H1 (cell line): ENCODE results near the gene WNT7A. TPM values are rescaled to one million over a fixed set of nuclear protein-coding genes. Genes with fewer than 3 reads are reported as not detected.

Source experiments
- CTCF ChIA-PET: fragments of 300-600 bp; sonication (Branson Sonifier 250); formaldehyde crosslinking; loops from one replicate; lab custom pipeline; 2021; ENCODE audit not compliant: partially characterized antibody; lab: Charles Lee
- POLR2A ChIA-PET: fragments of 300-600 bp; sonication (Branson Sonifier 250); formaldehyde crosslinking; loops from one replicate; lab custom pipeline; 2021; ENCODE audit warnings: inconsistent platforms; ENCODE audit not compliant: partially characterized antibody; lab: Charles Lee
- DNase-seq, 2 experiments: peaks; one replicate each; pipeline versions ENCODE4 v3.0.0 to v3.0.0-alpha.2; 2010 to 2022; ENCODE audit warnings: low spot score in 2 of 2, low read depth in 1 of 2, mixed read lengths in 1 of 2
- FAIRE-seq: peaks from 2 replicates; lab custom pipeline; 2011; peaks lifted over from hg19 to GRCh38; lab: Jason Lieb, UNC
- H2AFZ ChIP-seq: 2 replicates; pipeline ENCODE4 v1.8.1; 2012; ENCODE audit warnings: low read length, inconsistent platforms
- H2AK5ac ChIP-seq: 2 replicates; pipeline ENCODE4 v1.6.1; 2013; ENCODE audit warnings: low read depth, low read length
- H2BK120ac ChIP-seq: replicated peaks from 2 replicates; pipeline ENCODE3; 2013; ENCODE audit warnings: low read depth, low read length, inconsistent platforms
- H2BK12ac ChIP-seq: 2 replicates; pipeline ENCODE4 v1.6.1; 2013; ENCODE audit warnings: low read depth, low read length
- H2BK15ac ChIP-seq: 2 replicates; pipeline ENCODE4 v1.6.1; 2013; ENCODE audit warnings: low read length
- H2BK20ac ChIP-seq: 2 replicates; pipeline ENCODE4 v1.6.1; 2013; ENCODE audit warnings: low read length
- H2BK5ac ChIP-seq: 2 replicates; pipeline ENCODE4 v1.6.1; 2013; ENCODE audit warnings: low read depth, low read length
- H3K14ac ChIP-seq: 2 replicates; pipeline ENCODE4 v1.6.1; 2013; ENCODE audit warnings: inconsistent platforms; ENCODE audit not compliant: insufficient read length
- H3K18ac ChIP-seq: 2 replicates; pipeline ENCODE4 v1.6.1; 2013; ENCODE audit warnings: low read length; ENCODE audit errors: extremely low read depth
- H3K23ac ChIP-seq: 2 replicates; pipeline ENCODE4 v1.6.1; 2013; ENCODE audit warnings: inconsistent platforms; ENCODE audit not compliant: insufficient read length
- H3K23me2 ChIP-seq: 2 replicates; pipeline ENCODE4 v1.6.1; 2013; ENCODE audit warnings: low read depth, low read length
- H3K27ac ChIP-seq: 2 replicates; pipeline ENCODE4 v1.6.1; 2011; ENCODE audit warnings: low read depth, low read length, inconsistent platforms
- H3K27me3 ChIP-seq, 4 experiments: replicated peaks in 1 of 4; 1 replicate in 1 of 4; 2 replicates in 3 of 4; pipeline versions ENCODE4 v1.6.1 to v1.8.1; 2011 to 2013; ENCODE audit warnings: low read length in 3 of 4, mild to moderate bottlenecking in 3 of 4, inconsistent platforms in 2 of 4, mixed read lengths in 2 of 4, moderate library complexity in 1 of 4; ENCODE audit not compliant: control insufficient read depth in 3 of 4, insufficient read depth in 3 of 4; ENCODE audit errors: extremely low read depth in 1 of 4
- H3K36me3 ChIP-seq, 4 experiments: 2 replicates each; pipeline versions ENCODE4 v1.6.1 to v1.8.1; 2011 to 2013; ENCODE audit warnings: mild to moderate bottlenecking in 4 of 4, low read length in 3 of 4, moderate library complexity in 2 of 4, control low read depth in 1 of 4, inconsistent platforms in 1 of 4; ENCODE audit not compliant: insufficient read depth in 4 of 4, control insufficient read depth in 2 of 4
- H3K4ac ChIP-seq: replicated peaks from 2 replicates; pipeline ENCODE3; 2013; ENCODE audit warnings: low read length, low read depth, mixed read lengths, inconsistent platforms; ENCODE audit not compliant: insufficient read length
- H3K4me1 ChIP-seq, 4 experiments: replicated peaks in 1 of 4; 1 replicate in 1 of 4; 2 replicates in 3 of 4; pipeline versions ENCODE4 v1.6.1 to v1.8.1; 2011 to 2013; ENCODE audit warnings: low read length in 3 of 4, inconsistent platforms in 2 of 4, mixed read lengths in 1 of 4; ENCODE audit not compliant: insufficient read depth in 4 of 4, control insufficient read depth in 3 of 4
- H3K4me2 ChIP-seq, 2 experiments: 2 replicates each; pipeline versions ENCODE4 v1.6.1 to v1.8.1; 2011 to 2013; ENCODE audit warnings: low read depth in 2 of 2, low read length in 2 of 2, control low read depth in 1 of 2, inconsistent platforms in 1 of 2, mild to moderate bottlenecking in 1 of 2; ENCODE audit not compliant: insufficient read depth in 1 of 2
- H3K4me3 ChIP-seq, 4 experiments: fragments of 200-600, 300-600 bp in 1 of 4; sonication (generic), shearing (Covaris generic), sonication (Bioruptor Twin) in 1 of 4; 2 replicates each; pipeline versions ENCODE4 v1.5.1 to v1.8.1; 2011 to 2016; ENCODE audit warnings: low read length in 4 of 4, low read depth in 3 of 4, control low read depth in 2 of 4, inconsistent platforms in 2 of 4, mild to moderate bottlenecking in 2 of 4, mixed read lengths in 1 of 4, moderate library complexity in 1 of 4; ENCODE audit not compliant: insufficient read depth in 2 of 4; ENCODE audit errors: extremely low read depth in 1 of 4
- H3K56ac ChIP-seq: replicated peaks from 2 replicates; pipeline ENCODE3; 2013; ENCODE audit warnings: low read depth, mild to moderate bottlenecking, mixed read lengths, low read length, inconsistent platforms; ENCODE audit not compliant: insufficient read length
- H3K79me1 ChIP-seq: 2 replicates; pipeline ENCODE4 v1.6.1; 2013; ENCODE audit warnings: low read depth, low read length, control low read depth
- H3K79me2 ChIP-seq, 2 experiments: 2 replicates each; pipeline versions ENCODE4 v1.6.1 to v1.8.1; 2012 to 2013; ENCODE audit warnings: low read length in 2 of 2, mild to moderate bottlenecking in 2 of 2, inconsistent platforms in 1 of 2; ENCODE audit not compliant: insufficient read depth in 2 of 2, control insufficient read depth in 1 of 2
- H3K9ac ChIP-seq, 4 experiments: replicated peaks in 1 of 4; 1 replicate in 1 of 4; 2 replicates in 3 of 4; pipeline versions ENCODE4 v1.6.1 to v1.8.1; 2011 to 2013; ENCODE audit warnings: low read depth in 3 of 4, low read length in 3 of 4, control low read depth in 2 of 4, mild to moderate bottlenecking in 2 of 4, moderate library complexity in 2 of 4, inconsistent platforms in 1 of 4; ENCODE audit errors: extremely low read depth in 1 of 4
- H3K9me3 ChIP-seq, 2 experiments: 2 replicates each; pipeline versions ENCODE4 v1.6.1 to v1.8.1; 2012 to 2013; ENCODE audit warnings: mild to moderate bottlenecking in 2 of 2, moderate library complexity in 2 of 2, control low read depth in 1 of 2, inconsistent platforms in 1 of 2, low read depth in 1 of 2, low read length in 1 of 2, mixed read lengths in 1 of 2; ENCODE audit not compliant: insufficient read depth in 2 of 2
- H4K20me1 ChIP-seq, 2 experiments: replicated peaks in 1 of 2; 2 replicates each; pipeline versions ENCODE3 to v1.8.1; 2011 to 2013; ENCODE audit warnings: inconsistent platforms in 2 of 2, low read length in 2 of 2, mild to moderate bottlenecking in 1 of 2; ENCODE audit not compliant: insufficient read depth in 2 of 2, control insufficient read depth in 1 of 2
- H4K5ac ChIP-seq: 2 replicates; pipeline ENCODE4 v1.6.1; 2013; ENCODE audit warnings: low read length, low read depth, mixed read lengths, inconsistent platforms; ENCODE audit not compliant: insufficient read length
- H4K8ac ChIP-seq: 2 replicates; pipeline ENCODE4 v1.8.0; 2013; ENCODE audit warnings: mild to moderate bottlenecking, moderate library complexity, low read length, inconsistent platforms; ENCODE audit not compliant: insufficient read depth; ENCODE audit errors: extremely low read depth
- H4K91ac ChIP-seq: replicated peaks from 2 replicates; pipeline ENCODE3; 2013; ENCODE audit warnings: low read length, mixed read lengths, inconsistent platforms; ENCODE audit not compliant: insufficient read length
- CTBP2 ChIP-seq: IDR thresholded peaks from 2 replicates; pipeline ENCODE4 v1.7.0; 2011; ENCODE audit warnings: borderline replicate concordance, mild to moderate bottlenecking, moderate library complexity, mixed read lengths, low read length; ENCODE audit not compliant: insufficient read depth, insufficient read length
- GABPA ChIP-seq: IDR thresholded peaks from 2 replicates; pipeline ENCODE4 v1.6.1; 2011; ENCODE audit warnings: mild to moderate bottlenecking, low read length, moderate library complexity, borderline replicate concordance; ENCODE audit not compliant: insufficient read depth
- JUND ChIP-seq: IDR thresholded peaks from 2 replicates; pipeline ENCODE4 v1.6.1; 2011; ENCODE audit warnings: mild to moderate bottlenecking, improper control_type of control experiment, low read length
- KDM1A ChIP-seq: fragments of 200-600, 300-600 bp; sonication (generic); IDR thresholded peaks from 2 replicates; pipeline ENCODE4 v1.7.1; 2016; ENCODE audit warnings: mild to moderate bottlenecking, low read length, borderline replicate concordance
- WGBS, 2 experiments: shearing (Covaris generic) in 1 of 2; methylation state at CpG; one replicate each; pipeline versions ENCODE4 v1.1.6 to v1.1.7; 2013 to 2015; ENCODE audit warnings: low lambda C conversion rate in 2 of 2, mixed read lengths in 2 of 2, inconsistent platforms in 1 of 2, low coverage in 1 of 2, missing lambda C conversion rate in 1 of 2; ENCODE audit not compliant: insufficient replicate concordance in 2 of 2, insufficient coverage in 1 of 2, insufficient read length in 1 of 2; ENCODE audit errors: extremely low coverage in 1 of 2, missing lambda C conversion rate in 1 of 2; 5-methylcytosine and 5-hydroxymethylcytosine counted together
- polyA plus RNA-seq, 7 experiments: library from polyadenylated mRNA; depleted of rRNA in 3 of 7; stranded (reverse) in 5 of 7; unstranded in 2 of 7; fragments of >200 nt in 5 of 7; fragments of 200-250 nt in 2 of 7; gene quantifications; 1 replicate in 5 of 7; 2 replicates in 1 of 7; 4 replicates in 1 of 7; pipeline versions ENCODE4 v1.2.1 to v1.2.3, GENCODE V29; 2011 to 2013; ENCODE audit warnings: missing spikeins in 2 of 7, mixed read lengths in 2 of 7
- total RNA-seq: library from RNA; stranded (reverse); fragmentation: NEBNext Ultra II Directional; extraction: Animal tissue kit (Norgen Biotek cat#: 25700); gene quantifications from 2 replicates; pipeline ENCODE4 v1.2.1, GENCODE V29; 2021
- TF ChIP-seq, protein P1 (sequence below): IDR thresholded peaks from 2 replicates; pipeline ENCODE4 v1.6.1; 2012; ENCODE audit warnings: inconsistent platforms

The WNT7A gene
- total and polyA plus RNA-seq, 2 of the 8 experiments (the other 6 are each of a cell fraction or from before 2014, with no cell fraction given), result 0.02 TPM; not detected in 1

DNA sequence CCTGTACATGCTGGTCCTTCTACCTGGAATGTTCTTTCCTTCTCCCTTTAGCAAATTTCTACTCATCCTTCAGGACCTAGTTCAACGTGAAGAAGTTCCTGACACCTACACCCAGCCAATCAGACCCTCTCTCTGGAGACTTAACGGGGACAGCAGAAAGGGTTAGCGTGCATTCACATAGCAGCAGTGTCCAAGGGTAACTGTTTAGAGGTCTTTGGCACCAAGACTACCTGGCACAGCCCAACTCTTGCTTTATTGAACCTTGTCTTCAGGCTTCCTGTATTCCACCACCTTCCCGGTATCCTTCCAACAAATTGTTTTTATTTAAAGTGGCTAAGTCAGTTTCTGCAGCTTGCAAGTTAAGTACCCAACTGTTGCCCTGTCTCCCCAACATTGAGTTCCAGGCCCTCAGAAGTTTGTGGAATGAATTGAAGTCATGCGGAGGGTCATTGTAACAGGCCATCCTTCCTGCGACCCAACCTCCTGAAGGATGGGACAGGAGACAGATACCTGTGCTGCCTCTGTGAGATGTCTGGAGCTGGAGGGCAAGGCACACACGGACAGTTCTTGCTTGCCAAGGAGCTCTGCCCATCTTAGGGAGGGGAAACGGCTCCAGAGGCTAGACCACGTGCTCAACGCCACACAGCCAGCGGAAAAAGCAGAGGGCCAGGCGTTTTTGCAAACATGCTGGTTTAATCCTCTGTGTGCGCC is 14.4 kb upstream of the WNT7A start:
- H3K4me2 ChIP-seq, result peak overlapping the region; percentile 77 to 93
- no peaks in the 10 kb centered on the region for H3K36me3 ChIP-seq
- no peak overlapping the region for H3K56ac ChIP-seq
- peaks cover 8% of the 10 kb centered on the region; the same call in 1 of the 2 replicates for H3K23me2 ChIP-seq
- peak overlapping the region; percentile 86; the same call in 1 of the 2 replicates for H2AFZ ChIP-seq
- no peaks in the 10 kb centered on the region for H3K79me1 ChIP-seq
- H3K4ac ChIP-seq, result no peak overlapping the region
- H4K20me1 ChIP-seq, result peaks cover 0 to 2% of the 10 kb centered on the region in 2 experiments
- TF ChIP-seq GABPA, result no peak
- no peak for TF ChIP-seq CTBP2
- TF ChIP-seq JUND, result no peak
- TF ChIP-seq KDM1A, result no peak
- TF ChIP-seq, protein P1, sequence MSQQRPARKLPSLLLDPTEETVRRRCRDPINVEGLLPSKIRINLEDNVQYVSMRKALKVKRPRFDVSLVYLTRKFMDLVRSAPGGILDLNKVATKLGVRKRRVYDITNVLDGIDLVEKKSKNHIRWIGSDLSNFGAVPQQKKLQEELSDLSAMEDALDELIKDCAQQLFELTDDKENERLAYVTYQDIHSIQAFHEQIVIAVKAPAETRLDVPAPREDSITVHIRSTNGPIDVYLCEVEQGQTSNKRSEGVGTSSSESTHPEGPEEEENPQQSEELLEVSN, result no peak
- 0 out of 2 replicates have a peak overlapping the region, but pooled peaks have one; percentile 34 for H2BK20ac ChIP-seq
- no peak overlapping the region for H3K27ac ChIP-seq
- peaks cover 0 to 13% (median 8%) of the 10 kb centered on the region in 4 experiments; a peak in 4 of 7 replicates for H3K4me1 ChIP-seq
- H2BK12ac ChIP-seq, result no peak overlapping the region
- DNase-seq (no peak), FAIRE-seq (no peak)
- H3K4me3 ChIP-seq, result peak overlapping the region in 1 of 4 experiments; percentile 79; a peak in 3 of 8 replicates
- peaks cover 8 to 24% (median 20%) of the 10 kb centered on the region in 4 experiments for H3K27me3 ChIP-seq
- no peak overlapping the region for H3K23ac ChIP-seq
- CTCF ChIA-PET, result interaction anchor here (0.9 to 6.1 kb wide), 8 partner anchors 8 to 237 kb away, joined by 3 to 123 read pairs (median 14); partner anchors contain the start of genes CHCHD4 and TMEM43
- 0 out of 4 replicates have a peak, but pooled peaks cover 0 to 3% of the 10 kb centered on the region in 2 experiments for H3K9me3 ChIP-seq
- H2BK5ac ChIP-seq, result 0 out of 2 replicates have a peak overlapping the region, but pooled peaks have one; percentile 44
- H4K91ac ChIP-seq, result no peak overlapping the region
- H3K79me2 ChIP-seq, result no peaks in the 10 kb centered on the region
- WGBS, 2 experiments, result 77% methylated on average over 13 of the region's 13 CpGs; no CpG with 5 or more reads in 1 of the 2 experiments
- H2BK120ac ChIP-seq, result no peak overlapping the region
- H4K5ac ChIP-seq, result no peak overlapping the region
- H3K14ac ChIP-seq, result no peak overlapping the region
- POLR2A ChIA-PET, result interaction anchor here (1.4 to 4.9 kb wide), 3 partner anchors 230 to 322 kb away, joined by 3 to 46 read pairs (median 4); partner anchors contain the start of genes CHCHD4, LSM3 and TMEM43
- no peak overlapping the region for H3K18ac ChIP-seq
- no peak overlapping the region for H2BK15ac ChIP-seq
- no peak overlapping the region for H4K8ac ChIP-seq
- H3K9ac ChIP-seq, result no peak overlapping the region
- no peak overlapping the region for H2AK5ac ChIP-seq
